IMR-90 (cell line): Measurements from ENCODE around the gene CDKN1C. TPM values are rescaled to one million over a fixed set of nuclear protein-coding genes. Genes with fewer than 3 reads are reported as not detected.
A peak's percentile ranks its signal among the peaks of the same experiment; 100 is the strongest.

ENCODE experiments used
- ATAC-seq: fragments of 200-7000 bp; cut with Tn5 transposase; 2 replicates; pipeline ENCODE4 v1.9.1; 2020; ENCODE audit warnings: low read depth, mild to moderate bottlenecking, moderate library complexity
- BruUV-seq: library from RNA; stranded (reverse); fragments of 400-500 nt; replicated peaks from 2 replicates; lab custom pipeline; 2021; lab: Mats Ljungman, UMichigan
- CTCF ChIA-PET: fragments of 300-600 bp; formaldehyde crosslinking; extraction: SDS; loops from one replicate; lab custom pipeline; 2021; ENCODE audit warnings: antibody characterized with exemption; lab: Yijun Ruan, JAX
- POLR2A ChIA-PET: fragments of 300-600 bp; sonication (Branson Sonifier 250); formaldehyde crosslinking; loops from one replicate; lab custom pipeline; 2022; ENCODE audit warnings: antibody characterized with exemption; ENCODE audit not compliant: unreplicated experiment; lab: Charles Lee
- DNase-seq: peaks from one replicate; pipeline ENCODE4 v3.0.0; 2013
- H2AFZ ChIP-seq: replicated peaks from 2 replicates; pipeline ENCODE3; 2013; ENCODE audit warnings: low read length, mild to moderate bottlenecking; ENCODE audit not compliant: poor library complexity
- H2AK5ac ChIP-seq: 2 replicates; pipeline ENCODE4 v1.6.1; 2013; ENCODE audit warnings: low read depth, low read length, inconsistent platforms
- H2AK9ac ChIP-seq: replicated peaks from 2 replicates; pipeline ENCODE3; 2013; ENCODE audit warnings: mild to moderate bottlenecking, low read depth, low read length, moderate library complexity; ENCODE audit not compliant: poor library complexity
- H2BK120ac ChIP-seq: 2 replicates; pipeline ENCODE4 v1.6.1; 2013; ENCODE audit warnings: low read depth, low read length, inconsistent platforms
- H2BK15ac ChIP-seq: 3 replicates; pipeline ENCODE4 v1.6.1; 2013; ENCODE audit warnings: low read depth, low read length, inconsistent platforms
- H2BK20ac ChIP-seq: 2 replicates; pipeline ENCODE4 v1.6.1; 2013; ENCODE audit warnings: low read depth, mild to moderate bottlenecking, inconsistent platforms, low read length, moderate library complexity
- H2BK5ac ChIP-seq: 2 replicates; pipeline ENCODE4 v1.6.1; 2013; ENCODE audit warnings: mild to moderate bottlenecking, low read depth, low read length, inconsistent platforms; ENCODE audit not compliant: poor library complexity, severe bottlenecking
- H3K14ac ChIP-seq: replicated peaks from 2 replicates; pipeline ENCODE4 v1.6.1; 2013; ENCODE audit warnings: low read depth, low read length, inconsistent platforms
- H3K18ac ChIP-seq: 2 replicates; pipeline ENCODE4 v1.6.1; 2013; ENCODE audit warnings: low read depth, low read length, control low read depth
- H3K23ac ChIP-seq: 2 replicates; pipeline ENCODE4 v1.6.1; 2013; ENCODE audit warnings: low read depth, low read length, inconsistent platforms
- H3K27ac ChIP-seq: 2 replicates; pipeline ENCODE4 v1.5.1; 2013; ENCODE audit warnings: mild to moderate bottlenecking, control low read depth, low read length; ENCODE audit not compliant: insufficient read depth
- H3K27me3 ChIP-seq: 2 replicates; pipeline ENCODE4 v1.6.1; 2013; ENCODE audit warnings: low read length; ENCODE audit not compliant: control insufficient read depth, insufficient read depth
- H3K36me3 ChIP-seq: 2 replicates; pipeline ENCODE4 v1.6.1; 2013; ENCODE audit warnings: low read length, mixed read lengths; ENCODE audit not compliant: control insufficient read depth, insufficient read depth
- H3K4ac ChIP-seq: 2 replicates; pipeline ENCODE4 v1.6.1; 2013; ENCODE audit warnings: low read depth, low read length, inconsistent platforms
- H3K4me1 ChIP-seq: 2 replicates; pipeline ENCODE4 v1.6.1; 2013; ENCODE audit warnings: low read length, mixed read lengths; ENCODE audit not compliant: control insufficient read depth, insufficient read depth
- H3K4me2 ChIP-seq: 2 replicates; pipeline ENCODE4 v1.6.1; 2013; ENCODE audit warnings: low read depth, mild to moderate bottlenecking, control low read depth, low read length, moderate library complexity
- H3K4me3 ChIP-seq: 2 replicates; pipeline ENCODE4 v1.5.1; 2013; ENCODE audit warnings: low read depth, mild to moderate bottlenecking, control low read depth, low read length, moderate library complexity; ENCODE audit not compliant: insufficient read depth
- H3K56ac ChIP-seq: 2 replicates; pipeline ENCODE4 v1.6.1; 2013; ENCODE audit warnings: low read length, inconsistent platforms; ENCODE audit not compliant: insufficient read depth; ENCODE audit errors: extremely low read depth
- H3K79me1 ChIP-seq, 2 experiments: 2 replicates each; pipeline ENCODE4 v1.6.1; 2013; ENCODE audit warnings: low read length in 2 of 2, inconsistent platforms in 1 of 2, low read depth in 1 of 2
- H3K9ac ChIP-seq: 2 replicates; pipeline ENCODE4 v1.6.1; 2013; ENCODE audit warnings: low read depth, low read length, control low read depth
- H3K9me1 ChIP-seq: 2 replicates; pipeline ENCODE4 v1.6.1; 2013; ENCODE audit warnings: low read length, inconsistent platforms; ENCODE audit not compliant: insufficient read depth
- H3K9me3 ChIP-seq: 2 replicates; pipeline ENCODE4 v1.6.1; 2013; ENCODE audit warnings: low read length; ENCODE audit not compliant: control insufficient read depth, insufficient read depth
- H4K20me1 ChIP-seq: 2 replicates; pipeline ENCODE4 v1.6.1; 2013; ENCODE audit warnings: low read length, inconsistent platforms; ENCODE audit not compliant: insufficient read depth
- H4K5ac ChIP-seq: 2 replicates; pipeline ENCODE4 v1.6.1; 2013; ENCODE audit warnings: mild to moderate bottlenecking, low read depth, low read length, control low read depth
- H4K8ac ChIP-seq, 2 experiments: 2 replicates each; pipeline ENCODE4 v1.6.1; 2013; ENCODE audit warnings: low read depth in 2 of 2, low read length in 2 of 2, control low read depth in 1 of 2, inconsistent platforms in 1 of 2
- H4K91ac ChIP-seq: 2 replicates; pipeline ENCODE4 v1.6.1; 2013; ENCODE audit warnings: low read depth, low read length, inconsistent platforms; ENCODE audit not compliant: insufficient read depth
- CHD1 ChIP-seq: IDR thresholded peaks from 2 replicates; pipeline ENCODE4 v1.6.1; 2012; ENCODE audit warnings: low read depth, low read length, improper control_type of control experiment
- MXI1 ChIP-seq: IDR thresholded peaks from 2 replicates; pipeline ENCODE4 v1.6.1; 2012; ENCODE audit warnings: low read depth, mild to moderate bottlenecking, low read length, moderate library complexity, borderline replicate concordance
- WGBS, 2 experiments: methylation state at CpG; one replicate each; pipeline versions ENCODE4 v1.1.5 to v1.1.7; 2013; ENCODE audit warnings: missing lambda C conversion rate in 2 of 2; ENCODE audit not compliant: insufficient read length in 1 of 2; ENCODE audit errors: extremely low coverage in 2 of 2; 5-methylcytosine and 5-hydroxymethylcytosine counted together
- dilution Hi-C: fragments of 300-500 bp; cut with HindIII; formaldehyde crosslinking; loops from one replicate; pipeline ENCODE4 v1.14.3; 2018; ENCODE audit warnings: low sequenced_read_pairs; ENCODE audit not compliant: unreplicated experiment
- in situ Hi-C: fragments of 300-500 bp; cut with MboI; formaldehyde crosslinking; loops from 3 replicates; pipeline ENCODE4 v1.14.3; 2019; ENCODE audit warnings: low sequenced_read_pairs, inconsistent platforms, mixed read lengths
- intact Hi-C: fragments of 100-400 bp; cut with micrococcal nuclease; formaldehyde crosslinking; loops from 2 replicates; pipeline ENCODE4 v1.10.0; 2022
- polyA plus RNA-seq, 3 experiments: library from polyadenylated mRNA; depleted of rRNA; stranded (reverse); fragments of >200 nt; gene quantifications; 2 replicates each; pipeline ENCODE4 v1.2.3, GENCODE V29; 2012; ENCODE audit warnings: low replicate concordance in 1 of 3
- total RNA-seq: library from RNA; depleted of rRNA; stranded (reverse); fragments of >200 nt; gene quantifications from 2 replicates; pipeline ENCODE4 v1.2.3, GENCODE V29; 2012
- TF ChIP-seq, protein P1 (sequence below): fragments of 150-350 bp; IDR thresholded peaks from 2 replicates; pipeline ENCODE4 v1.6.1; 2017; ENCODE audit warnings: mild to moderate bottlenecking, antibody characterized with exemption, low read length, low read depth
- TF ChIP-seq, protein P2 (sequence below): fragments of 150-350 bp; IDR thresholded peaks from 2 replicates; pipeline ENCODE4 v1.6.1; 2016; ENCODE audit warnings: low read depth, mild to moderate bottlenecking, low read length, moderate library complexity, borderline replicate concordance

The CDKN1C gene
- total and polyA plus RNA-seq, 2 of the 4 experiments (the other 2 are of a cell fraction), result 1.6 to 3.0 TPM

DNA sequence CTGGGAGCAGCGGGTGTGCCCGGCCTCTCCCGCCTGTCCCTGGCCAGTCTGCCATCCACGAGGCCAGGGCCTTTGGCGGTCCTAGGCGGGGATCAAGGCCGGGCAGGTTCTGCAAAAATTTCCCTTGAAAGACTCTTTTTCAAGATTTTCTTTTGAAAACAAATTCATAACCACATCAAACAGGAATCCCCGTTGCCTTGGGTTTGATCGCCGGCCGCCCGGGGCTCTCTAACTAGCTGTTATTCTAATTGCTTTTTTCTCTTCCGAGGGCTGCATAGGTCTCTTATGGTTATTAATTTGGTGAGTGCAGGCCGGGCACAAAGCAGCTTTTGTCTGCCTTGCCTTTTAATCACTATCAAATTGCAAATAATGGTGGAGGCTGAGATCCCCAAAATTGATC lies 42.0 kb downstream of the CDKN1C start:
- Histone ChIP-seq H3K56ac (no peak overlapping the region), H3K18ac (no peak overlapping the region), H3K9ac (no peak overlapping the region), H3K4me3 (no peak overlapping the region), H3K4me2 (no peak overlapping the region), H2BK5ac (no peak overlapping the region), H2AK9ac (no peak overlapping the region), H3K9me3 (no peaks in the 10 kb centered on the region), H2BK20ac (no peak overlapping the region), H4K91ac (no peak overlapping the region), H3K23ac (no peak overlapping the region), H3K4me1 (no peaks in the 10 kb centered on the region), H4K8ac (no peak overlapping the region), H3K14ac (no peak overlapping the region), H3K9me1 (no peaks in the 10 kb centered on the region), H2BK120ac (no peak overlapping the region), H3K79me1 (no peaks in the 10 kb centered on the region), H3K27me3 (peaks cover 16% of the 10 kb centered on the region), H4K20me1 (no peaks in the 10 kb centered on the region), H3K4ac (no peak overlapping the region), H2AFZ (peak overlapping the region; percentile 21), H4K5ac (no peak overlapping the region), H2BK15ac (no peak overlapping the region), H3K36me3 (no peaks in the 10 kb centered on the region), H3K27ac (no peak overlapping the region), H2AK5ac (no peak overlapping the region)
- ATAC-seq (no peak), DNase-seq (no peak)
- POLR2A ChIA-PET, result no interaction called here
- dilution Hi-C loops, result no loop called here
- CTCF ChIA-PET, result no interaction called here
- no peak for TF ChIP-seq MXI1
- TF ChIP-seq, protein P1, sequence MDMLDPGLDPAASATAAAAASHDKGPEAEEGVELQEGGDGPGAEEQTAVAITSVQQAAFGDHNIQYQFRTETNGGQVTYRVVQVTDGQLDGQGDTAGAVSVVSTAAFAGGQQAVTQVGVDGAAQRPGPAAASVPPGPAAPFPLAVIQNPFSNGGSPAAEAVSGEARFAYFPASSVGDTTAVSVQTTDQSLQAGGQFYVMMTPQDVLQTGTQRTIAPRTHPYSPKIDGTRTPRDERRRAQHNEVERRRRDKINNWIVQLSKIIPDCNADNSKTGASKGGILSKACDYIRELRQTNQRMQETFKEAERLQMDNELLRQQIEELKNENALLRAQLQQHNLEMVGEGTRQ, result no peak
- no peak for TF ChIP-seq CHD1
- TF ChIP-seq, protein P2, sequence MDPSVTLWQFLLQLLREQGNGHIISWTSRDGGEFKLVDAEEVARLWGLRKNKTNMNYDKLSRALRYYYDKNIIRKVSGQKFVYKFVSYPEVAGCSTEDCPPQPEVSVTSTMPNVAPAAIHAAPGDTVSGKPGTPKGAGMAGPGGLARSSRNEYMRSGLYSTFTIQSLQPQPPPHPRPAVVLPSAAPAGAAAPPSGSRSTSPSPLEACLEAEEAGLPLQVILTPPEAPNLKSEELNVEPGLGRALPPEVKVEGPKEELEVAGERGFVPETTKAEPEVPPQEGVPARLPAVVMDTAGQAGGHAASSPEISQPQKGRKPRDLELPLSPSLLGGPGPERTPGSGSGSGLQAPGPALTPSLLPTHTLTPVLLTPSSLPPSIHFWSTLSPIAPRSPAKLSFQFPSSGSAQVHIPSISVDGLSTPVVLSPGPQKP, result no peak
- 85% methylated on average over 4 of the region's 14 CpGs; no CpG with 5 or more reads in 1 of the 2 experiments for WGBS, 2 experiments
- BruUV-seq, result no TSS peak
- in situ Hi-C loops, result no loop called here
- intact Hi-C loops, result no loop called here
